B cell (primary cell): ENCODE results near the gene VWA3A. TPM values are rescaled to one million over a fixed set of nuclear protein-coding genes. Genes with fewer than 3 reads are reported as not detected.

Source experiments
- ATAC-seq: fragments of 200-7000 bp; cut with Tn5 transposase; one replicate; pipeline ENCODE4 v1.10.0; 2021; ENCODE audit warnings: low read depth, mild to moderate bottlenecking, moderate number of reproducible peaks, moderate library complexity
- CTCF ChIA-PET: fragments of 350-600 bp; sonication (Branson Sonifier 250); formaldehyde crosslinking; loops from one replicate; lab custom pipeline; 2021; ENCODE audit warnings: antibody characterized with exemption, inconsistent platforms; lab: Charles Lee
- POLR2A ChIA-PET: fragments of 350-600 bp; sonication (Branson Sonifier 250); formaldehyde crosslinking; loops from one replicate; lab custom pipeline; 2021; ENCODE audit warnings: antibody characterized with exemption; lab: Charles Lee
- DNase-seq: peaks from one replicate; pipeline ENCODE4 v3.0.0; 2013
- H2AFZ ChIP-seq: 2 replicates; pipeline ENCODE4 v1.6.1; 2012; ENCODE audit warnings: mild to moderate bottlenecking, low read depth, low read length; ENCODE audit not compliant: insufficient read depth, poor library complexity, severe bottlenecking
- H3K27ac ChIP-seq, 2 donors: 1 replicate in 1 of 2; 2 replicates in 1 of 2; pipeline ENCODE4 v1.5.1; 2012 to 2013; ENCODE audit warnings: low read length in 2 of 2, mild to moderate bottlenecking in 2 of 2, moderate library complexity in 1 of 2
- H3K27me3 ChIP-seq, 4 experiments: fragments of 200-600 bp in 1 of 4; sonication (generic) in 1 of 4; replicated peaks in 1 of 4; 1 replicate in 2 of 4; 2 replicates in 2 of 4; pipeline versions ENCODE4 v1.6.1 to v1.7.0; 2013 to 2016; ENCODE audit warnings: low read length in 3 of 4, mild to moderate bottlenecking in 2 of 4, mixed read lengths in 1 of 4, moderate library complexity in 1 of 4; ENCODE audit not compliant: insufficient read depth in 4 of 4, control insufficient read depth in 3 of 4; ENCODE audit errors: control extremely low read depth in 1 of 4
- H3K36me3 ChIP-seq, 2 experiments: replicated peaks in 1 of 2; 1 replicate in 1 of 2; 2 replicates in 1 of 2; pipeline versions ENCODE4 v1.6.1 to v1.7.1; 2013; ENCODE audit warnings: low read length in 1 of 2; ENCODE audit not compliant: insufficient read depth in 2 of 2, control insufficient read depth in 1 of 2; ENCODE audit errors: control extremely low read depth in 1 of 2, extremely low read depth in 1 of 2
- H3K4me1 ChIP-seq, 2 donors: fragments of 200-600 bp in 1 of 2; sonication (generic) in 1 of 2; 1 replicate in 1 of 2; 2 replicates in 1 of 2; pipeline versions ENCODE4 v1.5.1 to v1.6.1; 2013 to 2017; ENCODE audit warnings: low read length in 2 of 2; ENCODE audit not compliant: control insufficient read depth in 2 of 2, insufficient read depth in 2 of 2
- H3K4me2 ChIP-seq: replicated peaks from 2 replicates; pipeline ENCODE3; 2012; ENCODE audit warnings: mild to moderate bottlenecking, low read depth, low read length; ENCODE audit not compliant: poor library complexity, severe bottlenecking
- H3K4me3 ChIP-seq, 5 experiments: fragments of 200-600 bp in 1 of 5; sonication (generic) in 1 of 5; 1 replicate in 3 of 5; 2 replicates in 2 of 5; pipeline versions ENCODE4 v1.5.1 to v1.7.0; 2011 to 2016; ENCODE audit warnings: low read length in 4 of 5, mild to moderate bottlenecking in 4 of 5, low read depth in 2 of 5, control low read depth in 1 of 5, moderate library complexity in 1 of 5; ENCODE audit not compliant: insufficient read depth in 1 of 5; ENCODE audit errors: control extremely low read depth in 1 of 5, extremely low read depth in 1 of 5
- H3K79me2 ChIP-seq: fragments of 200-600 bp; sonication (generic); one replicate; pipeline ENCODE4 v1.6.0; 2016; ENCODE audit warnings: low read length; ENCODE audit not compliant: control insufficient read depth, insufficient read depth
- H3K9ac ChIP-seq: fragments of 200-600 bp; sonication (generic); 2 replicates; pipeline ENCODE4 v1.6.1; 2017; ENCODE audit warnings: mild to moderate bottlenecking, low read length, moderate library complexity
- H3K9me3 ChIP-seq, 3 donors: one replicate each; pipeline versions ENCODE4 v1.6.1 to v1.7.1; 2013; ENCODE audit warnings: low read length in 2 of 3; ENCODE audit not compliant: control insufficient read depth in 2 of 3, insufficient read depth in 1 of 3; ENCODE audit errors: control extremely low read depth in 1 of 3
- H4K20me1 ChIP-seq: 2 replicates; pipeline ENCODE4 v1.6.0; 2012; ENCODE audit warnings: mild to moderate bottlenecking, low read length; ENCODE audit not compliant: insufficient read depth, control insufficient read depth, poor library complexity, severe bottlenecking
- H3K27ac Mint-ChIP-seq: one replicate; pipeline ENCODE4 v1.8.0; 2021; ENCODE audit warnings: mixed read lengths
- H3K27me3 Mint-ChIP-seq: one replicate; pipeline ENCODE4 v1.8.0; 2021; ENCODE audit warnings: mixed read lengths
- H3K4me1 Mint-ChIP-seq: one replicate; pipeline ENCODE4 v1.8.0; 2021; ENCODE audit warnings: mixed read lengths
- H3K4me3 Mint-ChIP-seq: one replicate; pipeline ENCODE4 v1.8.0; 2021; ENCODE audit warnings: mixed read lengths
- H3K9me3 Mint-ChIP-seq: one replicate; pipeline ENCODE4 v1.8.0; 2022; ENCODE audit warnings: mixed read lengths; ENCODE audit not compliant: insufficient read depth
- EZH2 ChIP-seq: IDR thresholded peaks from 2 replicates; pipeline ENCODE4 v1.6.1; 2012; ENCODE audit warnings: borderline replicate concordance, low read depth, mild to moderate bottlenecking, moderate library complexity, low read length; ENCODE audit not compliant: insufficient read depth, poor library complexity, severe bottlenecking
- WGBS: methylation state at CpG from one replicate; pipeline ENCODE4 v1.1.5; 2013; ENCODE audit warnings: missing lambda C conversion rate; ENCODE audit not compliant: insufficient coverage; 5-methylcytosine and 5-hydroxymethylcytosine counted together
- intact Hi-C: fragments of 100-400 bp; cut with micrococcal nuclease; formaldehyde crosslinking; loops from one replicate; pipeline ENCODE4 v1.10.0; 2022
- polyA plus RNA-seq: library from polyadenylated mRNA; depleted of rRNA; stranded (reverse); fragments of >200 nt; gene quantifications from 2 replicates; pipeline ENCODE4 v1.2.3, GENCODE V29; 2012
- total RNA-seq, 2 donors: library from RNA; stranded (reverse); fragments of 120-200 nt in 1 of 2; gene quantifications; 1 replicate in 1 of 2; 2 replicates in 1 of 2; pipeline versions ENCODE4 v1.2.3 to v1.2.4, GENCODE V29; 2013 to 2022
- TF ChIP-seq, protein P1 (sequence below): fragments of 200-600 bp; IDR thresholded peaks from one replicate; pipeline ENCODE4 v1.8.0; 2022; ENCODE audit warnings: antibody characterized with exemption, mild to moderate bottlenecking

The VWA3A gene
- total and polyA plus RNA-seq, 2 donors (not counting 1 experiment from before 2014, with no cell fraction given), result 0.28 to 0.47 TPM

DNA sequence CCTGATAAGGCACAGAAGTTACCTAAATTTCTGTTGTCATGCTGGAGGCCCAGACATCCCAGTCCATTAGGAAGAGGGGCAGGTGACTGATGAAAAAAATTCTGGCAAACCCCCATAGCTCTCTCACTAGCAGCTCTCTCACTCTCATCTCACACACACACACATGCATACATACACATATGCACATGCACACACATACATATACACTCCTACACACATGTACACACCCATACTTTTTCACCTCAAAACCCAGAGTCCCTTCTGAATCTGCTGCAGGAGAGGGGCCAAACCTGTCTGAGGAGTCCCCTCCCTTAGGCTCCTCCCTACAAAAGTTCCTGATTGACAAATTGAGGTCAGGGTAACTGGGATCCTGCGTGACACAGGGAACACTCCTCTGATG, 47.4 kb downstream of the VWA3A start:
- no peaks in the 10 kb centered on the region for H4K20me1 ChIP-seq
- Mint-ChIP-seq H3K27ac (no peak overlapping the region), H3K4me1 (no peaks in the 10 kb centered on the region), H3K27me3 (peaks cover 22% of the 10 kb centered on the region), H3K4me3 (no peak overlapping the region), H3K9me3 (no peaks in the 10 kb centered on the region)
- H3K27me3 ChIP-seq, result peaks cover 0 to 9% (median 0%) of the 10 kb centered on the region in 4 experiments
- no peak for TF ChIP-seq EZH2
- TF ChIP-seq, protein P1, sequence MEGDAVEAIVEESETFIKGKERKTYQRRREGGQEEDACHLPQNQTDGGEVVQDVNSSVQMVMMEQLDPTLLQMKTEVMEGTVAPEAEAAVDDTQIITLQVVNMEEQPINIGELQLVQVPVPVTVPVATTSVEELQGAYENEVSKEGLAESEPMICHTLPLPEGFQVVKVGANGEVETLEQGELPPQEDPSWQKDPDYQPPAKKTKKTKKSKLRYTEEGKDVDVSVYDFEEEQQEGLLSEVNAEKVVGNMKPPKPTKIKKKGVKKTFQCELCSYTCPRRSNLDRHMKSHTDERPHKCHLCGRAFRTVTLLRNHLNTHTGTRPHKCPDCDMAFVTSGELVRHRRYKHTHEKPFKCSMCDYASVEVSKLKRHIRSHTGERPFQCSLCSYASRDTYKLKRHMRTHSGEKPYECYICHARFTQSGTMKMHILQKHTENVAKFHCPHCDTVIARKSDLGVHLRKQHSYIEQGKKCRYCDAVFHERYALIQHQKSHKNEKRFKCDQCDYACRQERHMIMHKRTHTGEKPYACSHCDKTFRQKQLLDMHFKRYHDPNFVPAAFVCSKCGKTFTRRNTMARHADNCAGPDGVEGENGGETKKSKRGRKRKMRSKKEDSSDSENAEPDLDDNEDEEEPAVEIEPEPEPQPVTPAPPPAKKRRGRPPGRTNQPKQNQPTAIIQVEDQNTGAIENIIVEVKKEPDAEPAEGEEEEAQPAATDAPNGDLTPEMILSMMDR, result no peak
- H3K79me2 ChIP-seq, result no peaks in the 10 kb centered on the region
- no CpG with 5 or more reads among the region's 1 CpG for WGBS
- H3K9ac ChIP-seq, result no peak overlapping the region
- intact Hi-C loops, result no loop called here
- ChIA-PET POLR2A (no interaction called here), CTCF (no interaction called here)
- no peak overlapping the region for H2AFZ ChIP-seq
- no peaks in the 10 kb centered on the region for H3K4me1 ChIP-seq
- no peaks in the 10 kb centered on the region for H3K36me3 ChIP-seq
- ATAC-seq (no peak), DNase-seq (no peak)
- no peak overlapping the region for H3K4me2 ChIP-seq
- no peak overlapping the region for H3K4me3 ChIP-seq
- H3K27ac ChIP-seq, result no peak overlapping the region
- no peaks in the 10 kb centered on the region for H3K9me3 ChIP-seq

DNA sequence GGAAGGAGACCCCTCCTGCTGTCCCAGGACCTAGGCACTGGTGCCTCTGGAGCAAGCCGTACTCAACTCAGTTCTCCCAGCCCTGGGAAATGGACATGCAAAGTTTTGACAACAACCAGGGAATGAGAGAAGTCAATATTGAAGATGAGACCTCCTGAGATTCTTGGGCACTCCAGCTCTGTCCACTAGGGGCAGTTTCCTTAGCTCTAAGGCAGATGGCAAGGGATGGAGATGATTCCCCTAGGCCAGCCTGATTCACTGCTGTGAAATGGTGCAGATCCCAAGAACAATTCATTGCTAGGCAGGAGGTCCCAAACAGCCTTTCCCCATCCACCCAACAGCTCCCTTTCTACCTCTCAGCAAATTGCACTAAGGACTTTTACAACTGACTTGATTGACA, 49.4 kb downstream of the VWA3A start:
- 78% methylated on average over 1 of the region's 1 CpG for WGBS
- Histone ChIP-seq H3K4me2 (no peak overlapping the region), H3K4me1 (no peaks in the 10 kb centered on the region), H3K79me2 (no peaks in the 10 kb centered on the region), H3K9me3 (no peaks in the 10 kb centered on the region), H2AFZ (no peak overlapping the region), H3K27me3 (peaks cover 0 to 9% (median 0%) of the 10 kb centered on the region in 4 experiments), H3K9ac (no peak overlapping the region), H3K36me3 (no peaks in the 10 kb centered on the region), H4K20me1 (no peaks in the 10 kb centered on the region), H3K27ac (no peak overlapping the region), H3K4me3 (no peak overlapping the region)
- POLR2A ChIA-PET, result no interaction called here
- Mint-ChIP-seq H3K27me3 (peaks cover 20% of the 10 kb centered on the region), H3K27ac (no peak overlapping the region), H3K4me3 (no peak overlapping the region), H3K9me3 (no peaks in the 10 kb centered on the region), H3K4me1 (no peaks in the 10 kb centered on the region)
- no peak for ATAC-seq
- no peak for DNase-seq
- CTCF ChIA-PET, result no interaction called here
- intact Hi-C loops, result no loop called here
- TF ChIP-seq, protein P1, result peak; percentile 30
- no peak for TF ChIP-seq EZH2
